ENCODE data around the gene MICAL3.

GRCh38 chr22:18056807-18057474 lies 32.6 kb upstream of the MICAL3 start:
- no peak for TF ChIP-seq CTCF (IDR thresholded peaks at IDR 0.05; ENCODE audit: low read length)
- no peak for TF ChIP-seq EZH2 (optimal IDR thresholded peaks at IDR 0.05; ENCODE audit: low read depth, low read length)
- TF ChIP-seq EZH2phosphoT487 (IDR thresholded peaks at IDR 0.05; ENCODE audit: low read length), result no peak

Data from MM.1S (cell line).